NCI-H128 (cell line): ENCODE results near the gene NMNAT1.
"Not testable (repeated sequence)": the region's sequence is repeated elsewhere in the genome, so short reads cannot be mapped to it uniquely, and the experiment has no call there.

ENCODE experiments used
- DNase-seq: peaks from one replicate; lab custom pipeline; 2025; ENCODE audit not compliant: unreplicated experiment; lab: John Stamatoyannopoulos, UW

The NMNAT1 gene

DNA sequence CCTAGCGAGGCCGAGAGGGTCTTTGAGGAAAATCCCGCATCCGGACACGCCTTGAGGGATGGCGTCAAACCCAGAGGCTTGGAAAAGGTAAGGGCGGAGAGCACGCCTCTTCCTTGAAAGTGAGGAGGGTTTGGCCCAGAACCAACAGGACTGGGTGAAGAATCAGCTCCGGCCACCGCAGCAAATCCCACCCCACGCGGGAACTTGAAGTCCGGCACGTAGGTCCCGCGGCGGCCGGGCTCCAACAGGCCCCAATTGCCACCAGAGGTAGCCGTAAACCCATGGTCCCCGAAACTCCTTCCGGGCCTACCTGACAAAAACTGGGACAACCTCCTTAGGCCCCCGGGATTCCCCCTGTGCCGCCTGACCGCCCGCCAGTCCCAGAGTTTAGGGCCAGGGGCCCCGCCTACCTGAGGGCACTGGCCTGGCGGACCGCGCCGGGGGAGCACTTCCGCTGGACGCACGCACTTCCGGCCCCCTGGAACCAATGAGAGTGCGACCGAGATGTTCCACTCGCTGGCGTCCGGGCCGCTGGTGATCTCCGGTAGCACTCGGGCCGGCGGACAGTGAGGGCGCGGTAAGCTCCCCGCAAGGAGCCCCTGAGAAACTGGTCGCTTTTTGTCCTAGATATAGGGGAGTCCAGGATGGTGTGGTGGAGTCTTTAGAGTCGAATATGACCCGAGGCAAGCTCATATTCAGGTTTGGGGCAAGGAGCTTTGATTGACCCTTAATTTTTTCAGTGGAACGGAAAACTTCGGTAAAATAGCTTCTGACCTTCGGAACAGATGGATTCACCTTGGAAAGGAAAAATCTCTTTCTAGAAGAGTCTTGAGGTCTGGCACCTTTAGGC, at the start of gene NMNAT1, which contains the start of gene LZIC:
TSS of gene NMNAT1 (plus strand) at position 537 of the 850 bp plus-strand sequence. CDS start 28,599 bp downstream, outside the sequence.
TSS of gene LZIC (minus strand) at position 453 of the 850 bp plus-strand sequence. CDS start 6,772 bp downstream, outside the sequence.
- DNase-seq: peak; percentile 89

DNA sequence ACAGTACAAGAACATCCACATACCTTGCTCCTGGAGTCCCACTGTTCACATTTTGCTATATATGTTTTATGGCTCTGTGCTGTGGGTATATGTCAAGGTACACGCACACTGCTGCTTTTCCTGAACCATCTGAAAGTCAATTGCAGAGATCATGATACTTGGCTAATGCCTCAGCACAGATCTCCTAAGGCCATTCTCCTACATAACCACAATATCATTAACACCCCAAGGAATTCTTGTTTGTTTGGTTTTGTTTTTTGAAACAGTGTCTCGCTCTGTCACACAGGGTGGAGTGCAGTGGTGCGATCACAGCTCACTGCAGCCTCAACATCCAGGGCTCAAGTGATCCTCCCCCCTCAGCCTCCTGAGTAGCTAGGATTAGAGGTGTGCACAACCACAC, 49.2 kb upstream of the NMNAT1 start:
- DNase-seq: no peak

DNA sequence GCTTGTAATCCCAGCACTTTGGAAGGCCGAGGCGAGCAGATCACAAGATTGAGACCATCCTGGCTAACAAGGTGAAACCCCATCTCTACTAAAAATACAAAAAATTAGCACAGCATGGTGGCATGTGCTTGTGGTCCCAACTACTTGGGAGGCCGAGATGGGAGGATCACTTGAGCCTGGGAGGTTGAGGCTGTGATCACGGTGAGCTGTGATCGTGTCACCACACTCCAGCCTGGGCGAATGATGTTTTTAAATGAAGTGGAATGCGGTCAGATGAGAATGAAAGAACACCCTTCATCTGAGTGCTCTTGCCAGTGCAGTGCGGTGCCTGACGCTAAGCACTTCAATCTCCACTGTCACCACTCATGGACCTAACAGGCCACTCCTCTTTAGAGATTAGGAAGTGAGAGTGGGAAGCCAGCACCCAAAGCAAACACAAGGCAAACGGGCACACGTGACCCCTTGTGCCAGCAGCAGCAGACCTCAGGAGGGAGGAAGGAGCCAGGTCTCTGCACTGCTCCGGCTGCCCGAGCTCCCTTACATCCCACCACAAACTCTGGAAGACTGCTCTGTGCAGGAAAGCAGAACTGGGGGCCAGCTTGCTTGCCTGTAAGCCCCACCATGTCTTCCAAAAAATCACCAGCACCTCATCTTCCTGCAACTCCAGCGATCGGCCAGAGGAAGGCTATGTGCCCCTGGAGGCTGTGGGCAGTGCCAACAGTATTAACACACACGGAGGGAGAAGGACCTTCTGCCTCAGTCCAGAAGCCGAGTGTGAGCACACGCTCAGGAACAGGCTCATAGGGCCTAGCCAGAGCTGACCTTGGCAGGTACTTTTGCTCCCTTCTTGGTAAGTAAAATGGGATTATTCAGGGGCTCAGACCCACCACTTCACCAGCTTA, 42.9 kb upstream of the NMNAT1 start:
- DNase-seq: peak; percentile 71

DNA sequence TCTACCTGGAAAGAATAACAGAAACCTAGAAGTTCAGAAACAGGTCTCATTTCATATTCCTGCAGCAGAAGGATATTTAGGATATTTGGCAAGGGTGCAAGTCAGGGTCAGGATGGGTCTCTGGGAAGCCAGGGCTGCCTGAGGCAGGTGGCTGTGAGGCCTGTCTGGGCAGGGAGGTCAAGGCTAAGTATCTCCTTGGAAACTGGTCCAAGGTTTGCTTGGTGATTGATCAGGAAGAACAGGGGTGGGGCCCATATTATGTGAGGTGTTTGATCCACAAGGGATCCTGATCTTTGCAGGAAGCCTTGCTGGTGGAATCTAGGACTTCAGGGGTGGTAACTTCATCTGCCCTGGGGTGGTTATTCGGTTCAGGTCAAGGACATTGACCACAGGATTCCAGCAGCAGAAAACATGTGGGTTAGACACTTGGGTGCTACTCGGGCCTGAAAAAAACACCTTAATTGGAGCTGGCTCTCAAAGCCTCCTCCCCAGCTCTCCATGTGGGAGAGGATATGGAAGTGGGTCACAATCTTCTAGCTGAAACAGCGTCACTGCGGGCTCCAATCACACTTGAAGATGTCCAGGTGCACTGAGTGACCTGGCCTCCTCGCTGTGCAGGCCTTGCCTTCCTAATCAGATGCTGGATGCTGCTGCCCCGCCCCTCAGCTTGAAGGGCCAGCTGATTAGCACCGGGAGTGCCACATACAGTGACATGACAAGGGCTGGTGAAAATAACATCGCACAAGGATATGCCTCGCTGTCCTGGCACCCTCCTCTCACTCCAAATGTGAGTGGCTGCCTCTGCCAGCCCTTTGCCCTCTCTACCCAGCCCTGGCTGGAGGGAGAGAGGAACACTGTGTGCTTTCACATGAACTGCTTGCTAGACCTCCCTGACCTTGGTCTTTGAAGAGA, 41.9 kb upstream of the NMNAT1 start:
- DNase-seq: no peak

DNA sequence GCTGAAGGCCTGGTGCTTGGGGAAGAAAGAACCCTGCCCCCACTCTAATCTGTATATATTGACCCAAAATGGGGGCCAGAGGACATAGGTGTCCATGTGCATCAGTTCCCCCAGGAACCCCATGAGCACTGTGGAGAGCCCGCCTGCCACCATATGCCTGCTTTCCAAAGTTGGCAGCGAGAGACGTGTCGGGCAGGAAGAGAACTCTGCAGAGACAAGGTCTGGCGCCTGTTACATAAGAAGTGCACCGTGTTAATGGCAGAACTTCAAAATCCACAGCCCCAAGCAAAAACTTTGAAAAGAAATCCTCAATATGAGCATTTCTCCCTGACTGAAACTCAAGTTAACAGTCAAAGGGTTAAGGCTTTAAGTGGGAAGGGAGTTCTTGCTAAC, 41.2 kb upstream of the NMNAT1 start:
- DNase-seq: no peak

DNA sequence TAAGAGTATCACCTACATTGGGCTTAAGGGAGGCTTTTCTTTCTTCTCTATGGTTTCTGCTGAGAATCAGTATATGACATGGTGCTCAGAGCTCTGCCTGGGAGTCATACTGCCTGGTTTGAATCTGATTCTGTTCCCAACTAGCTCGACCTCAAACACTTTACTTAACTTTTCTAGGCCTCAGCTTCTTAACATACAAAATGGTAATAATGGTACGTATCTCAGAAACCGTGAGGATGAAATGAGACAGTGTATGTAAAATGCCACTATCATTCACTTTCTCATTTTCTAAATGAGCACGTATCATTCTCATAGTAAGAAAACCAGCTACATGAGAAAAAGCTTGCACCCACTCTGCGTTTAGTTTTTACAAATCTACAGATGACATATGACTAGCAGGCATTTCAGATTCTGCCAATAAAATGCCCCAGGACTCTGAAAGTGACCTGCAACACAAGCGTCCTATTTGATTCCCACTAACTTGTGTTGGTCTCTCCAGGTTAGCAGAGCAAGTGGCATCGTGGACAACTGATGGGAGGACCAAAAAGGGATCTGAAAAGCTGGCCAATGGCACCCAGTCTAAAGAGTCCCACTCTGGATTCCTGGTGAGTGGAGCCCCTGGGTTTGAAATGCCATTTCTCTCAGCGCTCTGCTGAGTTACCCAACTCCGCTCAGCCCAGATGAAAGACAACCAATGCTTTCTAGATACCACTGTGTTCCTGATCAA, 39.3 kb upstream of the NMNAT1 start:
- DNase-seq: no peak

DNA sequence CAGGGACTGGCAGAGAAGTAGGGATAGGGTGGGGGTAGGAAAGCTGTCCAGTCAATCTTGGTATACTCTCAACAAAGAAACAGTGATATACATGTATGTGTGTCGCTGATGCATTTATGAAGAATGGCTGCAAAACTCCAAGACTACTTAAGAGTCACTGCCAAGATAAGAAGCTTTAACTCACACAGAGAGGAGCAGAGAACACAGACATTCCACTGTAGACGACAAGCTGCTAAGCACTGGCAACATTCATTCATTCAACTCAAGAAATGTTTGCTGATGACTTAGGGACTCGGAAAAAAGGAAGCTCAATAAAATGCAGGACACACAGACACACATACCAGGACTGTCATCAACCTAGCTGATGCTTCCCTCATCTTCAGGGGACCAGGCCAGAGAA, 38.7 kb upstream of the NMNAT1 start:
- DNase-seq: no peak

DNA sequence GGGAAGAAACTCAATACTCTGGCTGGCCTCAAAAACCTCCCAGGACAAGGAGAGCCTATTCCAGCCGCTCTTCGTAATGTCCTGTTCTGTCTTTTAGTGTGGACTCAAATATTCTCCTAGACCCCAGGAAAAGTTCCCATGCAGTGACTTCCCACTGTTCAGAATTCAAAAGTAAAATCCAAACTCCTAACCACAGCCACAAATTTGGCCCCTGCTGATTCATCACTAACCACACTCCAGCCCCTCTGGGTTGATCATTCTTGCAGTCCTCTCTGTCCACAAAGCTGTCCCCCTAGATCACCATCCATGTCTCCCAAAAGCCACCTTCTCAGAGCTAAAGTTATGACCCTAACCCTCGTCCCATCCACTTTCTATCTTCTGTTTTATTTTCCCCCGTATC, 38.3 kb upstream of the NMNAT1 start:
- no peak for DNase-seq

DNA sequence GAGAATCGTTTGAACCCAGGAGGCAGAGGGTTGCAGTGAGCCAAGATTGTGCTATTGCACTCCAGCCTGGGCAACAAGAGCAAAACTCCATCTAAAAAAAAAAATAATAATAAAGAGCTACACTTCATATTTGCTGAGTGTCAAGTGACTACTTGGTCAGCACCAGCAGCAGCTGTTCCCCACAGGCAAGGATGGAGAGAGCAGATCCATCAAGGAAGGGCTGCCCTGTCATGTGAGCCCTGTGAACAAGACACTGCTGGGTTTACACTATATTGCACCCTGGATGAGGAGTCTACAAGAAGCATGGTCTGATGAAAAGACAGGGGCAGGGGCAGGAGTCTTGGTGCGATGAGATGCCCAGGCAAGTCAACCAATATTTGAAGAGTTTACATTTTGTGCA, 36.8 kb upstream of the NMNAT1 start:
- no peak for DNase-seq

DNA sequence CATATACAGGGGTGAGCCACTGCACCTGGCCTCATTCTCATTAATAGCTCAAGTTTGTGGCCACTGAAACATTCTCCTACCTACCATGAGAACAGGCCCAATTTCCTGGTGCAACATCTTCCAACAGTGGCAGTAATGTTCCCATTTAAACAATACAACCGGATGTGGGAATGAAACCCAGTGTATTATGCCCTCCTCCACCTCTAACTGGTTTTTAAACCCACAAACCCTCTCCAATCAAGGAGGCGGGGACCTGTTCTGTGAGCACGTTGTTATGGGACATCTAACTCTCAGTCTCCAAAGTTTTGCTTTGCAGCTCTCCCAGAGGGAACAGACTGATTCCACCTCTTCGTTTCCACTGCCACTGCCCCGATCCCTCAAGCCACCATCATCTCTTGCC, 35.8 kb upstream of the NMNAT1 start:
- DNase-seq: no peak

DNA sequence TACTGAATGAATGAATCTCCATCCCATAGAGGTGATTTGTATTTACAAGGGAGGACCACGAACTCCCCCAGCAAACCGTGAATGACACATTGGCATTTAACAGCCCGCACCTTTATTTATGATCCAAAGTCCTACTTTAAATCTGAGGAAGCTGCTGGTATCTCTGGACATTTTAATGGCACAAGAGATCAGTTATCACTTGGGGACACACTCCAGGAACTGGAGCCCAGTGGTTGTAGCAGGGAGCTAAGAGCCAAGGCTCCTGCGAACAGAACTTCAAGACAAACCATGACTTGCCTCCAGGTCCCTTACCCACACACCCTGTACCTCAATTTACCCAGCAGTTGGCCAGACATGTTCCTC, 34.4 kb upstream of the NMNAT1 start:
- no peak for DNase-seq

DNA sequence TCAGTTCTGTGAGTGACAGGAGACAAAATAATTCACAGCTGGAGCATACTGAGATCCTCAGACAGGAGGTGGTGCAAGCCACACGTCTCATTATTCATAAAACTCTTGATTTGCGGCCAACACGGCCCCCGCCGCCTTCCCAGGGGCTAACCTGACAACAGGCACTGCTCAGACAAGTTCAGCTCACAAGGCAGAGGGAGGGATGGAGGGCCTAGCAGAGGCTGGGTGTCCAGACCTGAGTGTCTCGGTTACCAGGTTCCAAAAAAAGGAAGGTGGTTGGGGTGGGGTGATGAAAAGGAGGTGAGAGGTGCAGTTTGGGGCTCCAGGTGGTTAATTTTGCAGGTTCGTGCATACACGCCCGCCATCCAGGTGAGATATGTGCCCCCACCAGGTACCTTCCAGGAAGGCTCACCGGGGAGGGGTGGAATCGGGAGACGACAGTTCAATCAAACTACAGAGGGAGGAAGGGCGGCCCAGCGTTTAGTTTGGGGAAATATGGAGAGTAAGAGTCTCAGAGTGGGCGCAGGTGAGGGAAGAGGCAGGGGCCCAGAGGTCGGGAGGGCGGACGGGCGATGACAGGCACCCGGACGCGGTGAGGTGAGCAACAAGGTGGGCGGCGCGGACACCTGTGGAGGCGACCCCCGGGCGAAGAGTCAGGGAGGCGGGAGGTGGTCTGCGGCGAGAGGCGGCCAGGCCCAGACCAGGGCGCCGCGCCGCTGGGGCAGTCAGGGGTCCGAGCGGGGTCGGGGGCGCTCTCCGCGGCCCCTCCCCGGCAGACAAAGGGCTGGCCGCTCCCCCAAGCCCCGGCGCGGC, 33.8 kb upstream of the NMNAT1 start:
- no peak for DNase-seq

DNA sequence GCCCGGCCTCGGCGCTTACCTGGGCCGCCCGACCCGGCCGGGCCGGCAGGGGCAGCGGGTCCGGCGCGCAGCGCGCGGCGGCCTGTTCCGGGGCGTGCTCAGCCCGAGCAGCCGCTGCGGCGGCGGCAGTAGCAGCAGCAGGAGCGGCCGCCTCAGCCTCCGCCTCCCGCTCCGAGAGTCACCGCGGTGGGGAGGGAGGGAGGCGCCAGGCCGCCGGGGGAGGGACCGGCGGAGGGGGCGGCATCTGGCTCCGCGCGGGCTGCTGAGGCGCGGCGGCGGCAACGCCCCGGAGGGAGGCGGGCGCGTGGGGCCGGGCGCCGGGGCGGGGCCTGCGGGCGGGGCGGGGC, 33.2 kb upstream of the NMNAT1 start, which contains the start of gene CTNNBIP1:
TSS of gene CTNNBIP1 (minus strand) at position 194 of the 347 bp plus-strand sequence. CDS start 38,205 bp downstream, outside the sequence.
- no peak for DNase-seq

DNA sequence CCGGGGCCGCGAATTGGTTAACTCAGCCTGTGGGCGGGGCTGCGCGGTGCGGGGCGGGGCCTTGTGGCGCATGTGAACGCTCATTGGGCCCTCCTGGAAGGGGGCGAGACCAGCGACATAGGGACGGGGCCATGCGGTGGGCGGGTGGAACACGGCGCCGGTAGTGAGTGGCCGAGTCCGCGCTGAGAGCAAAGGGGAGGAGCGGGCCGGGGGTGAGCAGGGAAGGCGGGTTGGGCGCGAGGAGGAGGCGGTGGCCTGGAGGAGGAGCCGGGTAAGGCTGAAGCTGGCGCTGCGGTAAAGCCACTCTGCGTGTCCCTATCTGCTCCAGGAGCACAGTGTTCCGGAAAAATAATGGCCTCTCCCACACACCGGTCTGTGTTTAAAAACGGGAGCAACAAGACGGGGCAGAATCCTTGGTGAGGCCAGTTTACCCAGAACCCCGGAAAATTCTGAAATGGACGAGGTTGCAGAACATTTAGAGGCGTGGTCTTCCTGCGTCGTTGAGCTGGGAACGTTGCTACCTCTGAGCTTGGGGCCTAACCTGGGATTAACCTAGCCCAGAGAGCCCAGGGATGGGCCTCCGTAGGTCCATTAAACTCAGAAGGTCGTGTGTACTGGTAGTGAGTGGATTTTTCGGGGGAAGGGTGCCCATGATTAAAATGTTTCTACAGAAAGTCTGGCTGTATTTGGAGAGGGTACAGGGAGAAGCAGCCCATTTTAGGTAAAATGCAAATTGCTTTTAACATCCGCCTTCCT, 32.7 kb upstream of the NMNAT1 start:
- peak; percentile 99 for DNase-seq

DNA sequence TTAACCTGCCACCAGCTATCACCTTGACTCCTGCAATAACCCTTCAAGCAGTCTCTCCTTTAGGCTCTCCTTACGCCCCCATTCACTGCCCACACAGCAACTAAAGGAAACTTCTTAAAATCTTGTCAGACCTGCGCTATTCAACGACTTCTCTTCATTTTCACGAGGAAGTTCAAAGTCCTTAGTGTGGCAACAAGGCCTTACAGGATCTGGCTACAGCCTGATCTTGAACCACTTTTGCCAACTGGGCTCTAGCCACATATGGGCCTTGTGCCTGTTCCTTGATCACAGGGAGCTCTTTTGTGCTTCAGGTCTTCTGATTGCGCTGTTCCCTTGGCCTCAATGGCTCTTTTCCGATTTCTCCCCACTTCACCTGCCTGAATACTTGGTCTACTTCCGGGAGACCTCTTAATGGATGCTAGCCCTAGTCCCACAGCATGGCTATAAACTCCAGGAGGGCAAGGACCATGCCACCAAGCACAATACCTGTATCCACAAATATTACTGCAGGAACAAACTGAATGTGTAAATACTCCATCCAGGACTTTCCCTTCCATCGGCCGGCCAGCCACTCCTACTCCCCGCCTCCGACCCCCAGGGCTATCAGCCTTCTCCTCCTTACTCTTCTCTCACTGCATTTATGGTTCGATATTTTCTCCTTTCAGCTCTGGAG, 30.9 kb upstream of the NMNAT1 start:
- DNase-seq: no peak

DNA sequence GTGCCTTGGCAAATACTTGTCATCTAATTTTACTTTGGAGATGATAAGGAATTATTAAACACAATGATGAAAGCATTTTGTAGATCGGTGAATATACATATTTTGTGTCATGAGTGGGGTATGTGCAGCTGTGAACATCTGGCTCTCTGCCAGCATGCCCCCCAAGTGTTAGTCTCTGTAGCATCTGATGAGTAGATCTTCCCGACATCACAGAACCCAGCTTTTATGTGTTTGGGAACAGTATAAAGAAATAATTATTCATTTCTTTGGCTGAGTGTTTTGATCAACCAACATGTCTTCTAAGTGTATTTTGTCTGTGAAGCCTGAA, 28.7 kb upstream of the NMNAT1 start:
- no peak for DNase-seq

DNA sequence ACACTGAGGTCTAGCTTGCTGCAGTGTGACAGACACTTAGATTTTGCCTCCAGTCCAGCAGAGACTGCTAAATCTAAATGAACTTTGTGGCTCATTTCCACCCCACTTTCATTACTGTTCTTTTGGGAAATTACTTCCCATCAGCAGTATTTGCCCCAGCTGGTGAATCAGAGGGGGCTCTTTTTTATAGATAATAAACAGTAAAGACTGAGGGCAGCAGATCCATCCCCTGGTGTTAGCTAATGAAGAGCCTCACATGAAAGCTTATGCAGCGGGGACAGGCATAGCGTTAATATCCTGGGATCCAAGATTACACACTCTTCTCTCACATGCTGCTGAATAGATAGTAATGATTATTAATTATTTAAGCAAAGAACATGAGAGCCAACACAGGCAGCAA, 26.8 kb upstream of the NMNAT1 start:
- DNase-seq: no peak

DNA sequence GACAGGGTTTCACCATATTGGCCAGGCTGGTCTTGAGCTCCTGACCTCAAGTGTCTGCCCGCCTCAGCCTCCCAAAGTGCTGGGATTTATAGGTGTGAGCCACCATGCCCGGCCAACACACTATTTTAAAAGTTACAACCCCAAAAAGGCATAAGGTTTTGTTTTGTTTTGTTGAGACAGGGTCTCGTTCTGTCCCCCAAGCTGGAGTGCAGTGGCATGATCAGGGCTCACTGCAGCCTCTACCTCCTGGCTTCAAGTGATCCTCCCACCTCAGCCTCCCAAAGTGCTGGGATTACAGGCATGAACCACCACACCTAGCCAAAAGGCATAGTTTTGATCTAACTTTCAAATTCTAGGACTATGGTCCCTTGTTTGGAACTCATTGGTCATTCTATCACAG, 25.8 kb upstream of the NMNAT1 start:
- DNase-seq: not testable (repeated sequence)
